Left kidney (tissue), 8 donors: Measurements from ENCODE around the gene INKA1. TPM values are rescaled to one million over a fixed set of nuclear protein-coding genes. Genes with fewer than 3 reads are reported as not detected.
A peak's percentile ranks its signal among the peaks of the same experiment; 100 is the strongest.
"Not testable (repeated sequence)": the region's sequence is repeated elsewhere in the genome, so short reads cannot be mapped to it uniquely, and the experiment has no call there.

Experiments used
- DNase-seq: peaks from one replicate; pipeline ENCODE4 v3.0.0-alpha.2; 2013
- long read RNA-seq, 8 donors: transcript quantifications; one replicate each; lab custom pipeline, GENCODE V29; 2026
- polyA plus RNA-seq: library from polyadenylated mRNA; unstranded; fragments of 120-200 nt; gene quantifications from one replicate; pipeline ENCODE4 v1.2.1, GENCODE V29; 2013; ENCODE audit not compliant: insufficient read length

The INKA1 gene
- 8.6 TPM for polyA plus RNA-seq
- long read RNA-seq, donor 1, transcript INKA1-201 (2 exons, 1,040 nt): major isoform, 13 of 13 reads
- long read RNA-seq, donor 1, partial matches to known transcripts: 0 of 13 reads
- long read RNA-seq, donor 1, other reads (novel, unspliced or antisense): 0 of 13 reads
- long read RNA-seq, donor 2, transcript INKA1-201 (2 exons, 1,040 nt): major isoform, 13 of 13 reads
- long read RNA-seq, donor 2, partial matches to known transcripts: 0 of 13 reads
- long read RNA-seq, donor 2, other reads (novel, unspliced or antisense): 0 of 13 reads
- long read RNA-seq, donor 3, transcript INKA1-201 (2 exons, 1,040 nt): major isoform, 8 of 39 reads
- long read RNA-seq, donor 3, partial matches to known transcripts: 31 of 39 reads
- long read RNA-seq, donor 3, other reads (novel, unspliced or antisense): 0 of 39 reads
- long read RNA-seq, donor 4, partial matches to known transcripts: 0 of 3 reads
- long read RNA-seq, donor 4, other reads (novel, unspliced or antisense): 0 of 3 reads
- long read RNA-seq, donor 5, transcript INKA1-201 (2 exons, 1,040 nt): major isoform, 15 of 15 reads
- long read RNA-seq, donor 5, partial matches to known transcripts: 0 of 15 reads
- long read RNA-seq, donor 5, other reads (novel, unspliced or antisense): 0 of 15 reads
- long read RNA-seq, donor 6, transcript INKA1-201 (2 exons, 1,040 nt): major isoform, 10 of 10 reads
- long read RNA-seq, donor 6, partial matches to known transcripts: 0 of 10 reads
- long read RNA-seq, donor 6, other reads (novel, unspliced or antisense): 0 of 10 reads
- long read RNA-seq, donor 7, transcript INKA1-201 (2 exons, 1,040 nt): major isoform, 18 of 18 reads
- long read RNA-seq, donor 7, partial matches to known transcripts: 0 of 18 reads
- long read RNA-seq, donor 7, other reads (novel, unspliced or antisense): 0 of 18 reads
- long read RNA-seq, donor 8, partial matches to known transcripts: 0 of 2 reads
- long read RNA-seq, donor 8, other reads (novel, unspliced or antisense): 0 of 2 reads

DNA sequence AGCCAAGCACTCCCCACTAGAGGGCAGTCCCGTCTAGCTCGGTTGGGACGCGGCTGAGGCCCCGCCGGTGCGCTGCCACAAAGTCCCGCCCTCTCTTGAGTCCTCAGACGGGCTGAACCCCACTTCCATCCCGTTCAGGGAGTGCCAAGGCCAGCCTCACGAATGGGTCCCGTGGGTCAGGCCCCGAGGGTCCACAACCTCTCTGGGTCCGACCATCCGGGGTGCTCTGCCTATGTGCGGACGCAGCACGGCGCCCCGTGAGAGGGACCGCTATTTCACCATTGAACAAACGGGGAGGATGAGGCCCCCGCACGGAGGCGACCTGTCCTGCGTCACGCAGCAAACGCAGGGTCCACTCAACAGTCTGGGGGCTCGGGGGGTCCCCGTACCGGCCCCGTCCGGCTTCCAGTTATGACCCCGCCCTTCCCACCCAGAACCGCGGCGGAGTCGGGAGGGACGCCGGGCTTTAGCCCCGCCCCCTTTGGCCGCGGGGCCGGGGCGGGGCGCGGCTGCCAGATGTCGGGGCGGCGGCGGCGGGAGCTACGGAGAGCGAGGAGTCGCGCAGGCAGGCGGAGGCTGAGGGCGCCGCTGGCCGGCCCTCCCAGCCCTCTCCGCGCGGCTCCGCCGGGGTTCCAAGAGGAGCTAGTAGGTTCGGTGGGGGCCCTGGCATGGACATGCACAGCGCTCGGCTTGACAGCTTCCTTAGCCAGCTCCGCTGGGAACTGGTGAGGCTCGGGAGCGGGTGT lies at the start of gene INKA1:
Gene INKA1 (plus strand): TSS at position 543 of the 746 bp plus-strand sequence. CDS start 132 bp downstream, at position 675.
- peak; percentile 86 for DNase-seq

GRCh38 chr3:49754536-49754935 lies 48.5 kb upstream of the INKA1 start:
- DNase-seq: no peak

- DNase-seq: no peak
These were observed 47.0 kb upstream of the INKA1 start for GRCh38 chr3:49756036-49756435.

GRCh38 chr3:49757197-49757596 lies 45.9 kb upstream of the INKA1 start:
- no peak for DNase-seq

DNA sequence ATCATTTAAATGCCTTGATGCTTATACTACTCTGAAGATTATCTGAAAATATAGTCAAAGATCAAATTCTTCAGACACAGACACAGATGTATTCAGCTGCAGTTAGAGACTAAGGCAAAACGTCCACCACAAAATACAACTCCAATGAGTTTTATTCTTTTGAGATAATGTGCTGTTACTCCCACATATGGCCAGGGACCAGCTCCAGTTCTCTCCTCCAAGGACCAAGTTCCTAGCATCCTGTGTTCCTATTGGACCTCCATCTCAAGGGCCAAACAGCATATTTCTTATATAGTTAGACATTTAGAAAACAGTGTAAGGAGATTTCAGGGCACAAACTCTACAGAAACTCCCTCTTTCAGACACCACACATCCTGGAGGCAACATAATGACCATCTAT lies 43.8 kb upstream of the INKA1 start:
- peak; percentile 6 for DNase-seq

DNA sequence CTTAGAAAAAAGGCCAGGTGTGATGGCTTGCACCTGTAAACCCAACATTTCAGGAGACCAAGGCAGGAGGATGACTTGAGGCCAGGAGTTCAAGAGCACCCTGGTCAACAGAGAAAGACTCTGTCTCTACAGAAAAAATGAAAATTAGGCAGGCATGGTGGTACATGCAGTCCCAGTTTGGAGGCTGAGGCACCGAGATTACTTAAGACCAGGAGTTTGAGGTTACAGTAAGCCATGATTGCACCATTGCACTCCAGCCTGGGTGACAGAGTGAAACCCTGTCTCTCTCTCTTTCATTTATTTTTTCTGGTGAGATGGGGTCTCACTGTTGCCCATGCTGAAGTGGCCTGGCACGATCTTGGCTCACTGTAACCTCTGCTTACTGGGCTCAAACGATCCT lies 41.4 kb upstream of the INKA1 start:
- no peak for DNase-seq

- DNase-seq: no peak
These were observed 39.1 kb upstream of the INKA1 start for GRCh38 chr3:49763981-49764380.

GRCh38 chr3:49769286-49769915 lies 33.7 kb upstream of the INKA1 start:
- no peak for DNase-seq

GRCh38 chr3:49769926-49770325 lies 33.1 kb upstream of the INKA1 start:
- no peak for DNase-seq

DNA sequence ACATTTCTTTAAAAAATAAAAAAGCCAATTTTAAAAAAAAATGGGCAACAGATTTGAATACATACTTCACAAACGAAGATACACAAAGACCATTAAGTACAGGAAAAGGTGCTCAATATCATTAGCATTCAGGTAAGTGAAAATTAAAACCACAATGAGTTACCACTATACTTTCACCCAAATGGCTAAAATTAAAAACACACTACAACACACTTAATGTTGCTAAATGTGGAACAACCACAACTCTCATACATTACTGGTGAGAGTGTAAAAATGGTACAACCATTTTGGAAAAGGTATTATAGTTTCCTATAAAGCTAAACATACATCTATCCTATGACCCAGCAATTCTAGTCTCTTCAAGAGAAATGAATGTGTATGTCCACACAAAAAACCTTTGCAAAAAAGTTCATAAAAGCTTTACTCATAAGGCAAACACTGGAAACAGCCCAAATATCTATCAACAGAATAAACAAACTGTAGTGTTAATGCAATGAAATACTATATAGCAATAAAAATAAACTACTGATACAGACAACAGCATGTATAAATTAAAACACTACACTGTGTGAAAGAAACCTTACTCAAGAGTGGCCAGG lies 31.6 kb upstream of the INKA1 start:
- DNase-seq: no peak

DNA sequence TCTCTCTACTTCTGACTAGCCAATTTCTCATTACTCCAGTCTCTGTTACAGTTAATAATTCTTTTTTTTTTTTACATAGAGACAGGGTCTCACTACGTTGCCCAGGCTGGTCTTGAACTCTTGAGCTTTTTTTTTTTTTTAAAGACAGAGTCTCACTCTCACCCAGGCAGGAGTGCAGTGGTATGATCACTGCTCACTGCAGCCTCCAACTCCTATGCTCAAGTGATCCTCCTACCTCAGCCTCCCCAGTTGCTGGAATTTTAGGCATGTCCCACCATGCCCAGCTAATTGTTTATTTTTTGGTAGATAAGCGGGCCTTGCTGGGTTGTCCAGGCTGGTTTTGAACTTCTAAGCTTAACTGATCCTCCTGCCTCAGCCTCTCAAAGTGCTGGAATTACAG lies 30.4 kb upstream of the INKA1 start:
- DNase-seq: no peak

DNA sequence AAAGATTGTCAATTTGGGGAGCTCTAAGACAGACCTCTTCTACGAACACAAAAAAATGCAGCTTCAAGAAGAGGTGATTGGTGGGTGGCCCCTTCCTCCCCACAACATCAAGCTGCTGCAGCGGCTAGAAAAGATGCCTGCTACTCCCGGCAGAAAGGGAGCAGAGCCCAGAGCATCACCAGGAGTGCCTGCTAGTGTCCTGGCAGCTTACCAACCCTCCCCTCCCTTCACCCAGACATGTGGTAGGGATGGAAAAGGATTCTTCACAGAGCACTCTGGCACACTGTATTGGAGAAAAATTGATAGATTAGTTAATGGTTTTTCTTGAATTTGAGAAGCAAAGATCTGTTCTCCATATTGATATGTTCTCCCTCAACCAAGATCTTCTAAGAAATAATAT lies 27.5 kb upstream of the INKA1 start:
- DNase-seq: no peak

DNA sequence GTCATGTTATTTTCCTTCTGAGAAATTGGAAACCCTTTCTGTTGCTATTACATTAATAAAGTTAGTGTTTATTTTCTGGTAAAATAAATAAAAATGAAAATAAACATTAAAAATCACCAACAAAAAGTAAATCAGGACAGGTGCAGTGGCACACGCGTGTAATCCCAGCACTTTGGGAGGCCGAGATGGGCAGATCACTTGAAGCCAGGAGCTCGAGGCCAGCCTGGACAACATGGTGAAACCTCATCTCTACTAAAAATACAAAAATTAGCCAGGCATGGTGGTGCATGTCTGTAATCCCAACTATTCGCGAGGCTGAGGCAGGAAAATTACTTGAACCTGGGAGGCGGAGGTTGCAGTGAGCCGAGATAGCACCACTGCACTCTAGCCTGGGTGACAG lies 27.0 kb upstream of the INKA1 start:
- not testable (repeated sequence) for DNase-seq

DNA sequence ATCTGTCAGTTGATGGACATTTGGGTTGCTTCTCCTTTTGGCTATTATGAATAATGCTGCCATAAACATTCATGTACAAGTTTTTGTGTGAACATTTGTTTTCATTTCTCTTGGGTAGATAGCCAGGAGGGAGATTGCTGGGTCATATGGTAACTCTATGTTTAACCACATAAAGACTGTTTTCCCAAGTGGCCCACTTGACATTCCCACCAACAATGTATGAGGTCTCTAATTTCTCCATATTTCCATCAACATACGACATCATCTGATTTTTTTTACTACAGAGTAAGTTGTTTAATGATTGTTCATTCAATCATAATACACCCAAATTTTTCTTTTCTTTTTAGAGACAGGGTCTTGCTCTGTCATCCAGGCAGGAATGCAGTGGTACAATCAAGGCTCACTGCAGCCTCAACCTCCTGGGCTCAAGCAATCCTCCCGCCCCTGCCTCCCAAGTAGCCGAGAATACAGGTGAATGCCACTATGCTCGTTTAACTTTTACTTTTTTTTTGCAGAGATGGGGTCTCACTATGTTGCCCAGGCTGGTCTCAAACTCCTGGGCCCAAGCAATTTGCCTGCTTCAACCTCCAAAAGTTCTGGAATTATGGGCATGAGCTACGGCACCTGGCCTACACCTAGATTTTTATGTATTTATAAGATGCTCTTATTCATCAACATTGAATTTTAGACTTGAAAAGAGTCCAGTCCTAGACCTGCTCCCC lies 23.5 kb upstream of the INKA1 start:
- no peak for DNase-seq

DNA sequence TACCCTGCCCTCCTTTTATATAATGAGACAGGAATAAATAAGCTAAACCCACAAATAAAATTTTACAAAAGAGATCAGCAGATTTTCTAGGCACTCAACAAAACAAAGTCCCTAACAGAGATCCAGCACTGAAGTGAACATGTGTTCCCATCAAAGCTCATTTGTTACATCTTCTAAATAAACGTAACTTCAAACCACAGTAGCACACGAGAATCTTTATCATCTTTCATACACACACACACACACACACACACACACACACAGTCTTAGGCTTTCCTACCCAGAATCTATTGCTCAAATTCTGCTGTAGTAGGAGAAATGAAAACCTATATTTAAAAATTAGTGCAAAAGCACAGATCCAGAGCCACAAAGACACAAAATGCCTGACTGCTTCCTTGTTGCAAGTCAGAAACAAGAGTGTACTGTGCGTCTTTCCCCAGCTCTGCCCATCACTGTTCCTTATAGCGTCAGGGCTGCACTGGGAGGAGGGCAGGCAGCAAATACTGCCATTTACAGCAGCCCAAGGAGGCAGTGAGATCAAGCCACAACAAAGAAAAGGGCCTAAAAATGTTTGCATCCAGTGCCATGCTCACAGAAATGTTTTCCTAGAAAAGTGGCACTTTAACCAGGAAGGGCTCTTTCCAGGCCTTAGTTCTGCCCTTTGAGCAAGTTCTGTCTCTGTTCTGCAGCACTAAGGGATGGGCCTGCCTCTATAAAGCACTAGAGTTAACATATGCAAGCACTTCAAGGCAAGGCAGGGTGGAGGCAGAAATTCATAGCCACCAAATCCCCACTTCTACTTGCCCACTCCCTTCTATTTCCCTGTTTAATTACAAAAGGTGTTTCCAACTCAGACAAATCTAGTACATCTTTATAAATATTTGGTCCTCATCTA lies 22.7 kb upstream of the INKA1 start:
- no peak for DNase-seq

DNA sequence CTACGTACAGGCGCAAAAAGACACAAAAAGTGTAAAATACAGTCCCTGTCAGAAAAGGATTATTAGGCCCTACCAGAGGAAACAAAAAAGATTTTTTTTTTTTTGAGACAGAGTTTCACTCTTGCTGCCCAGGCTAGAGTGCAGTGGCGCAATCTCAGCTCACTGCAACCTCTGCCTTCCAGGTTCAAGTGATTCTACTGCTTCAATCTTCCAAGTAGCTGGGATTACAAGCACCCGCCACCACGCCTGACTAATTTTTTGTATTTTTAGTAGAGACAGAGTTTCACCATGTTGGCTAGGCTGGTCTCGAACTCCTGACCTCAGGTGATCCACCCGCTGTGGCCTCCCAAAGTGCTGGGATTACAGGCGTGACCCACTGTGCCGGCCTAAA lies 22.1 kb upstream of the INKA1 start:
- DNase-seq: not testable (repeated sequence)

DNA sequence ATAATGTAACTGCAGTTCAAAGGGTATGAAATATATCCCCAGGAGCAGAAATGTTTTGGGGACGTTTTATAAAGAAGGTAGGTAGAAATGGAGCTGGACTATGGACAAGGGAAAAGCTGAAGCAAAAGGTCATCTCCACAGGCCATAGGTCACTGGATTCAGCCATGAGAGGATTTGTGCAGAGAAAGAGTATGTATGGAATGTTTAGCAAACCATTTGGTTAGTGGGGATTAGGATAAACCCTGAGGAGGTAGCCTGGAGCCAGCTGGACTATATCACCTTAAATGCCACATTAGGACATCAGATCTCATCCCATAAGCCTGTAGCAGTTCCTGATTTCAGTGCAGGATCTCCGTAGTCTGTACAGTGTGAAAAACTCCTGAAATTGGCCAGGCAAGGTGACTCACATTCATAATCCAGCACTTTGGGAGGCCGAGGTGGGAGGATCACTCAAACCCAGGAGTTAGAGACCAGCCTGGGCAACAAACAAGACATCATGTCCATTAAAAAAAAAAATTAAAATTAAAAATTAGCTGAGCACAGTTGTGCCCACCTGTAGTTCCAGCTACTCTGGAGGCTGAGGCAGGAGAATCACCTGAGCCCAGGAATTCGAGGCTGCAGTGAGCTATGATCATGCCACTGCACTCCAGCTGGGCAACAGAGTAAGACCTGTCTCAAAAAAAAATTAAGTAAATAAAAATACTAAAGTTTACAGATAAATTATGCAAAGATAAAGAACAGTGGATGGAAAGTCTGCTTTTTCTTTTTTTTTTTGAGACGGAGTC lies 21.5 kb upstream of the INKA1 start:
- DNase-seq: no peak

- not testable (repeated sequence) for DNase-seq
These were observed 20.8 kb upstream of the INKA1 start for GRCh38 chr3:49782277-49782676.
